Neuron (in vitro differentiated cells): ENCODE data around the gene KRIT1.

Experiments
- H2AFZ ChIP-seq: one replicate; pipeline ENCODE4 v1.6.1; 2013; ENCODE audit warnings: low read depth, mild to moderate bottlenecking, inconsistent platforms, low read length, moderate library complexity
- H3K27me3 ChIP-seq: one replicate; pipeline ENCODE4 v1.6.1; 2013; ENCODE audit warnings: low read length; ENCODE audit not compliant: insufficient read depth
- H3K36me3 ChIP-seq: one replicate; pipeline ENCODE4 v1.6.1; 2013; ENCODE audit warnings: low read length; ENCODE audit not compliant: insufficient read depth
- H3K4me1 ChIP-seq: one replicate; pipeline ENCODE4 v1.6.1; 2013; ENCODE audit warnings: low read length; ENCODE audit not compliant: insufficient read depth
- H3K4me3 ChIP-seq: 2 replicates; pipeline ENCODE4 v1.5.1; 2013; ENCODE audit warnings: mild to moderate bottlenecking, low read length, moderate library complexity
- H3K9me3 ChIP-seq: one replicate; pipeline ENCODE4 v1.6.1; 2013; ENCODE audit warnings: low read length

The KRIT1 gene

DNA sequence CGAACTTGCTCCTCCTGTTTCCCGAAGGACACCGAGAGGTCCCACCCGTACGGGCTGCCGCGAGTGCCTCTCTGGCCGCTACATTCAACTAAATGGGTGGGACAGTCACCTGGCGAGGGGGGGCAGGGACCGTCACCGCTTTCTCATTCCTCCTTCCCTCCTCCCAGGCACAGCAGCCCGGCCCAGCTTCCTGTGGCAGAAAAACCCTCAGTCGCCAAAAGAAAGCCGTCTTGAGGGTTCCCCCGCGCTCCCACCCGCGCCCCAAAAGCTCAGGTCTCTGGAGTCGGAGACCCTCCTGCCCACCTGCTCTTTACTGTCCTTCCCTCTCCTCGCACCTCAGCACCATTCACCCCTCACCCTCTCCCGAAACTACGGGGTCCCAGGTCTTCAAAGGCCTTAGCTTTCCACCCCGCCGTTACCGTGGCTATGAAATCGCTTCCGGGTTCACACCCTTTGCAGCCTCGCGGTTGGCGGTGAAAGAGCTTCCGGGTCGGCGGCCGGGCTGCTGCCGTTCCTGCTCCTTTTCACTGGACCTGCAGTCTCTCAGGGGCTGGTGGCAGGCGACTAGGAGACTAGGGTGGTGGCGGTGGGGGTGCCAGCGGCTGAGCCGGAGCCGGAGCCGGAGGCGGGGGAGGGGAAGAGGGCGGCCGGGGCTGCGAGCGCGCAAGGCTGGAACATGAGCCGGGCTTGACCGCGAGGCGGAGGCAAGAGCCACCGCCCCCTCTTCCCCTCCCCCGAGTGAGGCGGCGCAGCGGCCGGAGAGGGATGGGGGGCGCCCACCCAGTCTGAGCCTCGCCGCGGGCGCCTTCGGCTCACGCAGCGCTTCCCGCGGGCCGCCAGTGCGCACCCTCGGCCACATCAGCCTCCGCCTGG is at the start of gene KRIT1, which contains the start of gene ANKIB1:
Gene KRIT1 (minus strand): TSS at position 428 of the 873 bp plus-strand sequence. CDS start 3,779 bp downstream, outside the sequence.
Gene ANKIB1 (plus strand): TSS at position 488 of the 873 bp plus-strand sequence. CDS start 49,005 bp downstream, outside the sequence.
- Histone ChIP-seq H3K4me3 (peak within 1 kb of the TSS; percentile 62), H2AFZ (peak within 1 kb of the TSS; percentile 81), H3K27me3 (no peaks in the 10 kb centered on the region), H3K36me3 (peaks cover 14% of the 10 kb centered on the region), H3K9me3 (no peaks in the 10 kb centered on the region), H3K4me1 (peaks cover 28% of the 10 kb centered on the region)

DNA sequence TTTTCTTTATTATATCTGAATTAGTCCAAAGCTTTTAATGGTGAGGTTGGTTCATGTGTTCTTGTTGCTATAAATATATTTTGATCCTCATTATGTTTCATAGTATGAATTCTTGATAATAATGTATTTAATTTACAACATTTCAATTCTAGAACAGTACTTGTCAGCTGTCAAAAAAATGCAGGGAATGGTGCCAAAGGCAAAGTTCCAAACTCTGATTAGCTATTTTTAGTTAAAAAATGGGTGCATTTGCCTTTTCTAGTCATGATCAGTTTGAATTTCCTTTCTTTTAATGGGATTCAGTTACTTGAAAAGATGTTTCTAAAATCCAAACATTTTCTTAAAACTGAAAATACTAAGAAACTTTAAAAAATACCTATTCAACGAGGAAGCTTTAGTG is 49.7 kb upstream of the KRIT1 start:
- H3K9me3 ChIP-seq = no peaks in the 10 kb centered on the region
- no peak overlapping the region for H3K4me3 ChIP-seq
- peaks cover 5% of the 10 kb centered on the region for H3K4me1 ChIP-seq
- peaks cover 9% of the 10 kb centered on the region for H3K36me3 ChIP-seq
- H3K27me3 ChIP-seq = no peaks in the 10 kb centered on the region
- no peak overlapping the region for H2AFZ ChIP-seq

DNA sequence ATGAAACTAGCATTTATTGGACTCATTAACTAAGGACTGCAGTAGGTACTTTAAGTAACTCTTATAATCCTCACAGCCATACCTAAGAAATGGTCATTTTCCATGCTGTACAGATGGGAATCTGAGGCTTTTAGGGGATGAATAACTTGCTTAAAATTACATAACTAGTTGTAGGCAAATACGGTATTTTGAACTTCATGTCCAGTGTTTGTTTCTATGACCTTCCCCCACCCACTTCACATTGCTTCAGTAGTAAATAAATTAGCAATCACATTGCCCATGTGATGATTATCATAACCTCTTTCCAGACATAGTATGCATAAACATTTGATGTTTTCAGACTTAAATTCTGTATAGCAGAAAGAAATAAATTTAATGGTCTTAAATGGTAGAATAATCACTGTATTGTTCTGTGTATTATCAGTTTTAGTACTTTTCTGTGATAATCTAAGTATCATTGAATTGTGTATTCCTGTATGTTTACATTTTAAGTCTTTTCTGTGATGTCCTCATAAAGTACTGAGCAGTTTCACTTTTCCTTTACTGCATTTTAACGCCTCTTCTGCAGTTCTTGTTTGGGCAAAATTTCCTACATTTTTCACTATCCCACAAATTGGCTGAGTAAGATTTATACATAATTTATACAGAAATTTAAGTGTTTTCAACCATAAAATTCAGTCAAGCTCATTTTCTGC is 48.3 kb upstream of the KRIT1 start:
- Histone ChIP-seq H3K4me1 (peaks cover 5% of the 10 kb centered on the region), H3K27me3 (no peaks in the 10 kb centered on the region), H3K9me3 (no peaks in the 10 kb centered on the region), H3K4me3 (no peak overlapping the region), H3K36me3 (peaks cover 3% of the 10 kb centered on the region), H2AFZ (no peak overlapping the region)

DNA sequence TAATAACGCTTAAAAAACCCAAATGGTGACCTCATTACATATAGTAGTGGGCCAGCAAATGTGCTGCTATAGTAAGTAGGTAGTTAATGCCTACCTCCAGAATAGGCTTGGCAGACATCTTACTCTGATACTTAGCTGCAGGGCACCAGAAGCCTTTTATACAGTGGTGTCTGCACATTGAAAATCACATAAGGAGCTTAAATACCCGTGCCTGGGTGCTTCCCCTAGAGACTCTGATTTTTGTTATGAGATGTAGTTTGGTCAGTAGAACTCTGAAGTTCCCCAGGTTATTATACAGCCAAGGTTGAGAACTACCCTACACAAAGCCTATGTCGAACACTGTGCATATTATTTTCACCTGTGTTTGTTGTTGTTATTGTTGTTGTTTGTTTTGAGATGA is 47.3 kb upstream of the KRIT1 start:
- H3K27me3 ChIP-seq = no peaks in the 10 kb centered on the region
- no peak overlapping the region for H2AFZ ChIP-seq
- no peak overlapping the region for H3K4me3 ChIP-seq
- peaks cover 5% of the 10 kb centered on the region for H3K4me1 ChIP-seq
- no peaks in the 10 kb centered on the region for H3K9me3 ChIP-seq
- peaks cover 3% of the 10 kb centered on the region for H3K36me3 ChIP-seq

DNA sequence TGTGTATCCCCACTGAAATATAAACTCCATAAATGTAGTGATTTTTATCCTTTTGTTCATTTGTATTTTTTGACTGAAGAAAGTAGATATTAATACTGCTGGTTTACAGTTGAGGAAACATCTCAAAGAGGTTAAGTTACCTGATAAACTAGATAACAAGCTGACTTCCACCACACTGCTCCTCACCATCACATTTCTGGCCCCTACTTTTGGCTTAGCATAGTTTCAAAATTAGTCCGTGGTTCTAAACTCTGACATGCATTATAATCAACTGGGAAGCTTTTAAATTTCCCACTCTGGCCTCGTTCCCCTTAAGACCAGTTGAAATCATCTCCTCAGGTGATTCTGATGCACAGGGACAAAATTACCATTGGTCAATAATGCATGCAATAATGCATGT is 43.6 kb upstream of the KRIT1 start:
- Histone ChIP-seq H3K27me3 (no peaks in the 10 kb centered on the region), H2AFZ (no peak overlapping the region), H3K4me3 (no peak overlapping the region), H3K9me3 (no peaks in the 10 kb centered on the region), H3K4me1 (no peaks in the 10 kb centered on the region), H3K36me3 (no peaks in the 10 kb centered on the region)

DNA sequence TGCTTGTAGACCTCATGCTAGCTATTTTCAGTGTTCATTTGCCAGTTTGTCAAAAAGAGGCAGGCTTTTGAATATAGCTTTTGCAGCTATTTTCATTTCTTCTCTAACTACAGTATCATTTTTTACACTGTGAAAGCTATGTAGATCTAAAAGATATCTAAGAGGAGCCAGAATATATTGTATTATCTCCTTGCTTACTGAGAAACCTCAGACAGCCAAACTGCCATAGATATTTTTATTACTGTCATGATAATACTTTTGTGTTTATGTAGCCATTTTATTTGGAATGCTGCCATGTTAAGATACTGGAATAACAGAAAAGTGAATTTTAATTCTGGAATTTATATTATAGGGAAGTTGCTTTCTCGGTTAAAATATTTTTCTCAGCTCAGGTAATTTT is 37.2 kb upstream of the KRIT1 start:
- H3K4me3 ChIP-seq = no peak overlapping the region
- no peak overlapping the region for H2AFZ ChIP-seq
- H3K27me3 ChIP-seq = no peaks in the 10 kb centered on the region
- H3K36me3 ChIP-seq = no peaks in the 10 kb centered on the region
- H3K4me1 ChIP-seq = no peaks in the 10 kb centered on the region
- H3K9me3 ChIP-seq = peaks cover 6% of the 10 kb centered on the region

DNA sequence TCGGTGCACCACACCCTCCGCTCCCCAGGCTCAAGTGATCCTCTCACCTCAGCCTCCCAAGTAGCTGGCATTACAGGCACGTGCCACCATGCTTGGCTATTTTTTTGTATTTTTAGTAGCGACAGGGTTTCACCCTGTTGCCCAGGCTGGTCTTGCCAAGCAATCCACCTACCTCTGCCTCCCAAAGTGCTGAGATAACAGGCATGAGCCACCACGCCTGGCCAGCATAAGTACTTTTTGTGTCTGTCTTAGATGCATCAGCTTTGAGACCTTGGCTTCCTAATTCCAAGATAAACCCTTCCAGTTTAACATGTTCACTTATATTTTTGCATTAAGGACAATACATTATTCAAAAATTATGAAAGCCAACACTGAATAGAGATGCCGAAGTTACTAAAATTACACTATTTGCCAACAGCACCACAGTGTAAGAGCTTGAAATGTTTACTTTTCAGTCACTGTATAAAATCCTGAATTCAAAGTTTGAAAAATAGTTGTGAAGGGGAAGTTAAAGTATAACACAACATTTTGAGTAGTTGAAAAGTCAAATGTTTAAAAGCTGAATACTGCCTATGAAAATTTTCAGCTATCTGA is 36.6 kb upstream of the KRIT1 start:
- Histone ChIP-seq H3K9me3 (peaks cover 6% of the 10 kb centered on the region), H3K27me3 (no peaks in the 10 kb centered on the region), H3K4me3 (no peak overlapping the region), H3K4me1 (no peaks in the 10 kb centered on the region), H2AFZ (no peak overlapping the region), H3K36me3 (no peaks in the 10 kb centered on the region)

DNA sequence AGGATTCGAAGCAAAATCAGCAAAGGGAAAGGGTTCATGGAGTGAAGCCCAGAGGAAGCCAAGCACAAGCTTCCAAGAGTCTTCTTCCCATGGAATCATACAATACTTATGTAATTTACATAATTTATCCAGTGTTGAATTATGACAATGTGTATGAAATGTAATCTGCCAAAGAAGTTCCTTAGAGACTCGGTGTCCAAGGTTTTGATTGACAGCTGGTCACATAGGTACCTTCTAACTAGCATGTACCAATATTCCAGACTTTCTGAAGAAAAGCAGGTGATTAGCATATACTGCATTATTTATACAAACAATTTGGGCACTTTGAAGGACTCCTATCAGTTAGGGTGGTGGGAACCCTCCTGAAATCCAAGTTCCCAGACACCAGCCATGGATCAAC is 35.3 kb upstream of the KRIT1 start:
- H3K4me3 ChIP-seq = no peak overlapping the region

DNA sequence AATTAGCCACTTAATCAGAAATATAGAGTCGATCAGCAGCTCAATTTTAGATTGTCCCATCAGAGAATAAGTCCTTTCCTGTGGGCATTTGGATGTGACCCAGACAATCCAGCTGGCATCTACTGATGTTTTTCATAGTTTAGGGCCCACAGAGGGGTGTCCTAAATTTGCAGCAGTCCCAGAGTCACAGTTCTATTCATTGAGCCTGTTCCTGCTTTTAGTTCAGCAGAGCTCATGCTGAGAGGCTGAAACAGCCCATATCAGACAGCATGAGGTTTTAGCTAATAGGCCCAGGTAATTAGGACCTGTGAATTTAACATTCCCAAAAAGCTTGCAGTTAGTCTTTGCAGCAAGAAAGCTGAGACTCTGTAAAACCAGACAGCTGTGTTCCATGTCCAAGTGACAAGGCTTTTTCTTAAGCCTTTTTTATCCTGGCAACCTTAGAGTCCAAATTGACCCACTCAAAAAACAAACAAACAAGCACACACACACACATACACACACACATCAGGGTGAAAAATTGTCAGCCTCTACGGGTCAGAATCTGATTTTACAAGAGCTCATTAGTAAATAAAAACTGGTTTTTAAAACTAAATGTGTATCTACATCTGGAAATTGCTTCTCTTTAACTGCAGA is 33.8 kb upstream of the KRIT1 start:
- H3K4me3 ChIP-seq = no peak overlapping the region
- H2AFZ ChIP-seq = no peak overlapping the region
- H3K9me3 ChIP-seq = peaks cover 6% of the 10 kb centered on the region
- no peaks in the 10 kb centered on the region for H3K4me1 ChIP-seq
- H3K36me3 ChIP-seq = no peaks in the 10 kb centered on the region
- H3K27me3 ChIP-seq = no peaks in the 10 kb centered on the region

More for the DNA sequence above, 35.3 kb upstream of the KRIT1 start:
- H3K4me1 ChIP-seq = no peaks in the 10 kb centered on the region
- H3K9me3 ChIP-seq = peaks cover 6% of the 10 kb centered on the region
- H3K36me3 ChIP-seq = no peaks in the 10 kb centered on the region
- no peaks in the 10 kb centered on the region for H3K27me3 ChIP-seq
- no peak overlapping the region for H2AFZ ChIP-seq

DNA sequence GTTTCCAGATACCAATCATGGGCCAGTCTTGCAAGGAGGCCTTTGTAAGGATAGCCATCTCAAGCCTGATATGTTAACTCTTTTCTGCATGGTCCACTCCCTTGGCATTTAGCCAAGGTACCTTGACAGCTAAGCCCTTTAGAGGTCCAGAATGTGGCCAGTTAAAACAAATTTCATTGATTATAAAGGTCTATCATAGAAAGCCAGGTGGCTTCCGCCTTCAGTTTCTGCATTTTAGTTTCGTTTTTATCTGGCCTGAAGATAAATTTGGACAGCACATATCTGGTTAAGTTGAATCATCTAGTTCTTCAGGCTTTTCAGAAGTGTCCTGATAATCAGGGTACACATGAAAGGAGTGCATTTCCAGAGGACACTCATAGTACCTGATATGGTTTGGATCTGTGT is 30.7 kb upstream of the KRIT1 start:
- no peaks in the 10 kb centered on the region for H3K36me3 ChIP-seq
- no peaks in the 10 kb centered on the region for H3K27me3 ChIP-seq
- H2AFZ ChIP-seq = no peak overlapping the region
- H3K9me3 ChIP-seq = peaks cover 4% of the 10 kb centered on the region
- H3K4me1 ChIP-seq = no peaks in the 10 kb centered on the region
- H3K4me3 ChIP-seq = no peak overlapping the region

DNA sequence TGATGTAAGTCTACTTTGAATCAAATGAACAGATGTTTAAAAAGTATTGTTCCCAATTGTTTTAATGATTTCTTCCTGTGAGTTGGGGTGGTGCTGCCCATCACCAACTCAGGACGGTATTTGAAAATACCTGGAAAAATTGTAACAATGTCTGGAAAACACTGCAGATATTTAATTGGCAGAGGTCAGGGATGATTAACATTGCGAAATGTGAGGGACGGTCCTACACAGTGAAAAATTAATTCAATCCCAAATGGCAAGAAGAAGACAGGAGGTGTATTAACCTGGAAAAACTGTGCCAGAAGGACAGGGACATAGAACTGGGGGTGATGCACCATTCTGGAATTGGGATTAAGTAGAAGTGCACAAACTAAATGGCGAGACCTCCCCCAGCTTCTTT is 29.6 kb upstream of the KRIT1 start:
- Histone ChIP-seq H3K36me3 (no peaks in the 10 kb centered on the region), H2AFZ (no peak overlapping the region), H3K9me3 (peaks cover 2% of the 10 kb centered on the region), H3K27me3 (no peaks in the 10 kb centered on the region), H3K4me3 (no peak overlapping the region), H3K4me1 (no peaks in the 10 kb centered on the region)

DNA sequence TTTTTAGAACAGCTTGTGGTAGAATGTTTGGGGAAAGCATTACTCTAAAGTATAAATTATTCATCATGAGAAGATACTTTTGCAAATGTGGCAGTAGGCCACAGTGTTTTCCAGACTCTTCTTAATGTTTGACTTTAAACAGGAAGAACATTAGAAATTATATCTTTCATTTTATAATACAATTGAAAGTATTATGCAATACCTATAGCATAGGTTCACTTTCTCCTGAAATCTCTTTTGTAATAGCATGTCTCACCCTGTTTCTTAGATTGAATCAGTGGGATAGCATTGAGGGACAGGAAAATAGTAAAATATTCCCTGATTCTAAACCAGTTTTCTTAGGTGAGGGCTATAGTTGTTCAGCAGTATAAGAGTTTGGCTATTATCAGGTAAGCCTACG is 23.2 kb upstream of the KRIT1 start:
- no peaks in the 10 kb centered on the region for H3K27me3 ChIP-seq
- no peaks in the 10 kb centered on the region for H3K4me1 ChIP-seq
- H3K9me3 ChIP-seq = peaks cover 4% of the 10 kb centered on the region
- H3K36me3 ChIP-seq = no peaks in the 10 kb centered on the region
- no peak overlapping the region for H3K4me3 ChIP-seq
- H2AFZ ChIP-seq = no peak overlapping the region
